Common myeloid progenitor, CD34-positive (primary cell): ENCODE results near the gene FIGLA.

Experiments used
- CTCF ChIA-PET: fragments of 350-600 bp; sonication (Branson Sonifier 250); formaldehyde crosslinking; loops from one replicate; lab custom pipeline; 2021; ENCODE audit warnings: antibody characterized with exemption; lab: Charles Lee
- POLR2A ChIA-PET: fragments of 350-600 bp; sonication (Branson Sonifier 250); formaldehyde crosslinking; loops from one replicate; lab custom pipeline; 2021; ENCODE audit warnings: antibody characterized with exemption; lab: Charles Lee
- DNase-seq, 3 donors: peaks; one replicate each; pipeline versions ENCODE4 v3.0.0 to v3.0.0-alpha.2; 2013
- H3K27ac ChIP-seq, 2 experiments: 1 replicate in 1 of 2; 2 replicates in 1 of 2; pipeline ENCODE4 v1.7.0; 2013; ENCODE audit warnings: inconsistent platforms in 2 of 2, low read length in 2 of 2, mild to moderate bottlenecking in 2 of 2, low read depth in 1 of 2, moderate library complexity in 1 of 2; ENCODE audit not compliant: severe bottlenecking in 2 of 2, insufficient read depth in 1 of 2, poor library complexity in 1 of 2
- H3K27me3 ChIP-seq, 5 experiments: replicated peaks in 2 of 5; 1 replicate in 3 of 5; 2 replicates in 2 of 5; pipeline versions ENCODE4 v1.6.1 to v1.7.0; 2013; ENCODE audit warnings: low read length in 4 of 5, mild to moderate bottlenecking in 2 of 5, moderate library complexity in 2 of 5, inconsistent platforms in 1 of 5; ENCODE audit not compliant: insufficient read depth in 5 of 5, control insufficient read depth in 4 of 5
- H3K36me3 ChIP-seq, 4 experiments: 1 replicate in 2 of 4; 2 replicates in 2 of 4; pipeline versions ENCODE4 v1.6.1 to v1.7.0; 2013; ENCODE audit warnings: low read length in 3 of 4, control low read depth in 1 of 4, mild to moderate bottlenecking in 1 of 4; ENCODE audit not compliant: control insufficient read depth in 4 of 4, insufficient read depth in 4 of 4
- H3K4me1 ChIP-seq, 4 experiments: 1 replicate in 3 of 4; 2 replicates in 1 of 4; pipeline versions ENCODE4 v1.6.1 to v1.7.1; 2013; ENCODE audit warnings: low read length in 3 of 4, mild to moderate bottlenecking in 3 of 4, control low read depth in 1 of 4, inconsistent platforms in 1 of 4, moderate library complexity in 1 of 4; ENCODE audit not compliant: control insufficient read depth in 4 of 4, insufficient read depth in 4 of 4; ENCODE audit errors: control extremely low read depth in 1 of 4
- H3K4me3 ChIP-seq, 7 experiments: 1 replicate in 4 of 7; 2 replicates in 3 of 7; pipeline versions ENCODE4 v1.5.1 to v1.7.0; 2013; ENCODE audit warnings: mild to moderate bottlenecking in 7 of 7, low read length in 6 of 7, moderate library complexity in 6 of 7, inconsistent platforms in 2 of 7, low read depth in 2 of 7, control low read depth in 1 of 7; ENCODE audit not compliant: insufficient read depth in 4 of 7, control insufficient read depth in 1 of 7; ENCODE audit errors: extremely low read depth in 1 of 7
- H3K9me3 ChIP-seq, 5 experiments: 1 replicate in 4 of 5; 2 replicates in 1 of 5; pipeline versions ENCODE4 v1.6.1 to v1.7.1; 2013; ENCODE audit warnings: low read length in 4 of 5, mild to moderate bottlenecking in 2 of 5, inconsistent platforms in 1 of 5, low read depth in 1 of 5, moderate library complexity in 1 of 5; ENCODE audit not compliant: control insufficient read depth in 4 of 5, insufficient read depth in 2 of 5; ENCODE audit errors: control extremely low read depth in 1 of 5
- WGBS: methylation state at CpG from one replicate; pipeline ENCODE4 v1.1.5; 2013; ENCODE audit not compliant: insufficient coverage; 5-methylcytosine and 5-hydroxymethylcytosine counted together

Gene FIGLA

GRCh38 chr2:70826696-70827350 lies 36.4 kb upstream of the FIGLA start:
- peak in 1 of 3 donors; percentile 11 for DNase-seq
- ChIA-PET CTCF (interaction anchor here (0.6 to 1.8 kb wide), 4 partner anchors 17 to 38 kb away, joined by 3 to 5 read pairs (median 3); no protein-coding TSS in a partner anchor), POLR2A (interaction anchor here (0.7 kb wide), 1 partner anchor 111 kb away, joined by 3 read pairs; no protein-coding TSS in a partner anchor)
- Histone ChIP-seq H3K9me3 (no peaks in the 10 kb centered on the region), H3K4me3 (no peak overlapping the region), H3K27me3 (peaks cover 0 to 4% (median 0%) of the 10 kb centered on the region in 5 experiments), H3K36me3 (no peaks in the 10 kb centered on the region), H3K27ac (no peak overlapping the region), H3K4me1 (peaks cover 0 to 5% (median 3%) of the 10 kb centered on the region in 4 experiments)
- 93% methylated on average over 4 of the region's 4 CpGs for WGBS

- H3K4me3 ChIP-seq: no peak overlapping the region
- H3K36me3 ChIP-seq: no peaks in the 10 kb centered on the region
- 68% methylated on average over 4 of the region's 5 CpGs for WGBS
- DNase-seq: no peak
- no peaks in the 10 kb centered on the region for H3K9me3 ChIP-seq
- peaks cover 0 to 5% (median 0%) of the 10 kb centered on the region in 5 experiments for H3K27me3 ChIP-seq
- POLR2A ChIA-PET: no interaction called here
- H3K4me1 ChIP-seq: peaks cover 0 to 2% (median 0%) of the 10 kb centered on the region in 4 experiments
- H3K27ac ChIP-seq: no peak overlapping the region
- CTCF ChIA-PET: interaction anchor here (1.4 kb wide), 1 partner anchor 11 kb away, joined by 4 read pairs; no protein-coding TSS in a partner anchor
Measured at GRCh38 chr2:70823249-70823648, 32.8 kb upstream of the FIGLA start.

GRCh38 chr2:70822843-70823242 lies 32.4 kb upstream of the FIGLA start:
- H3K4me1 ChIP-seq: peaks cover 0 to 2% (median 0%) of the 10 kb centered on the region in 4 experiments
- no peak overlapping the region for H3K27ac ChIP-seq
- no peak overlapping the region for H3K4me3 ChIP-seq
- WGBS: 61% methylated on average over 7 of the region's 8 CpGs
- ChIA-PET POLR2A (no interaction called here), CTCF (interaction anchor here (1.4 kb wide), 1 partner anchor 10 kb away, joined by 4 read pairs; no protein-coding TSS in a partner anchor)
- no peaks in the 10 kb centered on the region for H3K36me3 ChIP-seq
- H3K27me3 ChIP-seq: peaks cover 0 to 5% (median 0%) of the 10 kb centered on the region in 5 experiments
- peak in 1 of 3 donors; percentile 8 for DNase-seq
- H3K9me3 ChIP-seq: no peaks in the 10 kb centered on the region

- Histone ChIP-seq H3K4me1 (no peaks in the 10 kb centered on the region), H3K27me3 (peaks cover 0 to 11% (median 4%) of the 10 kb centered on the region in 5 experiments), H3K4me3 (no peak within 1 kb of the TSS), H3K9me3 (no peaks in the 10 kb centered on the region), H3K27ac (no peak within 1 kb of the TSS), H3K36me3 (no peaks in the 10 kb centered on the region)
- CTCF ChIA-PET: interaction anchor here (0.7 kb wide), 1 partner anchor 50 kb away, joined by 3 read pairs; no protein-coding TSS in a partner anchor
- no peak for DNase-seq
- WGBS: 81% methylated on average over 7 of the region's 7 CpGs
- POLR2A ChIA-PET: no interaction called here
Measured at GRCh38 chr2:70820499-70820898, 30.1 kb upstream of the FIGLA start, which contains the start of gene CLEC4F. Gene CLEC4F, minus strand, starts transcription at chr2:70820599. Its CDS starts 76 bp downstream, at chr2:70820523.

GRCh38 chr2:70817284-70817954 lies 27.0 kb upstream of the FIGLA start:
- H3K9me3 ChIP-seq: no peaks in the 10 kb centered on the region
- no peaks in the 10 kb centered on the region for H3K36me3 ChIP-seq
- H3K4me3 ChIP-seq: no peak overlapping the region
- 100% methylated on average over 3 of the region's 3 CpGs for WGBS
- POLR2A ChIA-PET: no interaction called here
- H3K27me3 ChIP-seq: peaks cover 0 to 11% (median 4%) of the 10 kb centered on the region in 5 experiments
- no peaks in the 10 kb centered on the region for H3K4me1 ChIP-seq
- CTCF ChIA-PET: no interaction called here
- no peak for DNase-seq
- H3K27ac ChIP-seq: no peak overlapping the region

- Histone ChIP-seq H3K27ac (no peak overlapping the region), H3K4me1 (no peaks in the 10 kb centered on the region), H3K9me3 (no peaks in the 10 kb centered on the region), H3K4me3 (no peak overlapping the region), H3K27me3 (peaks cover 0 to 11% (median 4%) of the 10 kb centered on the region in 5 experiments), H3K36me3 (no peaks in the 10 kb centered on the region)
- ChIA-PET CTCF (interaction anchor here (2.3 kb wide), 1 partner anchor 28 kb away, joined by 11 read pairs; the partner anchor contains the start of gene FIGLA), POLR2A (no interaction called here)
- WGBS: 80% methylated on average over 5 of the region's 5 CpGs
- no peak for DNase-seq
Measured at GRCh38 chr2:70816726-70817125, 26.3 kb upstream of the FIGLA start.
